ENCODE data around the gene NEBL. TPM values are rescaled to one million over a fixed set of nuclear protein-coding genes. Genes with fewer than 3 reads are reported as not detected.

Gene NEBL
- total RNA-seq, 1 donor from 2014 or later: 805 TPM

GRCh38 chr10:20835335-20835734 lies 61.8 kb downstream of the NEBL start:
- intact Hi-C loops (cut with micrococcal nuclease): no loop called here
- no peaks in the 10 kb centered on the region for H3K27me3 ChIP-seq (ENCODE audit: low read depth)
- peak overlapping the region; percentile 32 for H3K27ac ChIP-seq (replicated peaks)
- peaks cover 17% of the 10 kb centered on the region for H3K9me3 ChIP-seq (replicated peaks)
- TF ChIP-seq, protein P1, sequence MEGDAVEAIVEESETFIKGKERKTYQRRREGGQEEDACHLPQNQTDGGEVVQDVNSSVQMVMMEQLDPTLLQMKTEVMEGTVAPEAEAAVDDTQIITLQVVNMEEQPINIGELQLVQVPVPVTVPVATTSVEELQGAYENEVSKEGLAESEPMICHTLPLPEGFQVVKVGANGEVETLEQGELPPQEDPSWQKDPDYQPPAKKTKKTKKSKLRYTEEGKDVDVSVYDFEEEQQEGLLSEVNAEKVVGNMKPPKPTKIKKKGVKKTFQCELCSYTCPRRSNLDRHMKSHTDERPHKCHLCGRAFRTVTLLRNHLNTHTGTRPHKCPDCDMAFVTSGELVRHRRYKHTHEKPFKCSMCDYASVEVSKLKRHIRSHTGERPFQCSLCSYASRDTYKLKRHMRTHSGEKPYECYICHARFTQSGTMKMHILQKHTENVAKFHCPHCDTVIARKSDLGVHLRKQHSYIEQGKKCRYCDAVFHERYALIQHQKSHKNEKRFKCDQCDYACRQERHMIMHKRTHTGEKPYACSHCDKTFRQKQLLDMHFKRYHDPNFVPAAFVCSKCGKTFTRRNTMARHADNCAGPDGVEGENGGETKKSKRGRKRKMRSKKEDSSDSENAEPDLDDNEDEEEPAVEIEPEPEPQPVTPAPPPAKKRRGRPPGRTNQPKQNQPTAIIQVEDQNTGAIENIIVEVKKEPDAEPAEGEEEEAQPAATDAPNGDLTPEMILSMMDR (IDR thresholded peaks at IDR 0.05; ENCODE audit: borderline replicate concordance): no peak
- peaks cover 91% of the 10 kb centered on the region for H3K36me3 ChIP-seq
- no peak for DNase-seq
- no peak overlapping the region for H3K4me3 ChIP-seq
- H3K4me1 ChIP-seq: peaks cover 34% of the 10 kb centered on the region

GRCh38 chr10:20834825-20835224 lies 62.3 kb downstream of the NEBL start:
- H3K4me1 ChIP-seq: peaks cover 34% of the 10 kb centered on the region
- DNase-seq: no peak
- no peak overlapping the region for H3K4me3 ChIP-seq
- H3K27ac ChIP-seq (replicated peaks): peak overlapping the region; percentile 32
- peaks cover 17% of the 10 kb centered on the region for H3K9me3 ChIP-seq (replicated peaks)
- H3K27me3 ChIP-seq (ENCODE audit: low read depth): no peaks in the 10 kb centered on the region
- H3K36me3 ChIP-seq: peaks cover 91% of the 10 kb centered on the region
- TF ChIP-seq, protein P1 (IDR thresholded peaks at IDR 0.05; ENCODE audit: borderline replicate concordance): no peak
- intact Hi-C loops (cut with micrococcal nuclease): no loop called here

GRCh38 chr10:20822825-20823224 lies 74.3 kb downstream of the NEBL start:
- TF ChIP-seq, protein P1 (IDR thresholded peaks at IDR 0.05; ENCODE audit: borderline replicate concordance): no peak
- intact Hi-C loops (cut with micrococcal nuclease): no loop called here

GRCh38 chr10:20817646-20818045 lies 79.5 kb downstream of the NEBL start:
- H3K27me3 ChIP-seq (ENCODE audit: low read depth): no peaks in the 10 kb centered on the region
- H3K4me3 ChIP-seq: no peak overlapping the region
- no peak for DNase-seq
- peaks cover 17% of the 10 kb centered on the region for H3K4me1 ChIP-seq
- peaks cover 75% of the 10 kb centered on the region for H3K36me3 ChIP-seq
- H3K9me3 ChIP-seq (replicated peaks): no peaks in the 10 kb centered on the region
- no peak overlapping the region for H3K27ac ChIP-seq (replicated peaks)
- TF ChIP-seq, protein P1 (IDR thresholded peaks at IDR 0.05; ENCODE audit: borderline replicate concordance): no peak
- intact Hi-C loops (cut with micrococcal nuclease): no loop called here

More at GRCh38 chr10:20822825-20823224, 74.3 kb downstream of the NEBL start:
- no peak overlapping the region for H3K27ac ChIP-seq (replicated peaks)
- peaks cover 89% of the 10 kb centered on the region for H3K36me3 ChIP-seq
- no peaks in the 10 kb centered on the region for H3K4me1 ChIP-seq
- H3K27me3 ChIP-seq (ENCODE audit: low read depth): no peaks in the 10 kb centered on the region
- no peak for DNase-seq
- no peaks in the 10 kb centered on the region for H3K9me3 ChIP-seq (replicated peaks)
- H3K4me3 ChIP-seq: no peak overlapping the region

GRCh38 chr10:20817116-20817515 lies 80.0 kb downstream of the NEBL start:
- TF ChIP-seq, protein P1 (IDR thresholded peaks at IDR 0.05; ENCODE audit: borderline replicate concordance): no peak
- Histone ChIP-seq H3K4me1 (peaks cover 19% of the 10 kb centered on the region), H3K4me3 (no peak overlapping the region), H3K36me3 (peaks cover 69% of the 10 kb centered on the region), H3K9me3 (replicated peaks) (no peaks in the 10 kb centered on the region), H3K27me3 (ENCODE audit: low read depth) (no peaks in the 10 kb centered on the region), H3K27ac (replicated peaks) (no peak overlapping the region)
- no peak for DNase-seq
- intact Hi-C loops (cut with micrococcal nuclease): no loop called here

Data from left ventricle myocardium inferior (tissue), 1 donor.